Measurements from ENCODE around the gene PRDM15.

DNA sequence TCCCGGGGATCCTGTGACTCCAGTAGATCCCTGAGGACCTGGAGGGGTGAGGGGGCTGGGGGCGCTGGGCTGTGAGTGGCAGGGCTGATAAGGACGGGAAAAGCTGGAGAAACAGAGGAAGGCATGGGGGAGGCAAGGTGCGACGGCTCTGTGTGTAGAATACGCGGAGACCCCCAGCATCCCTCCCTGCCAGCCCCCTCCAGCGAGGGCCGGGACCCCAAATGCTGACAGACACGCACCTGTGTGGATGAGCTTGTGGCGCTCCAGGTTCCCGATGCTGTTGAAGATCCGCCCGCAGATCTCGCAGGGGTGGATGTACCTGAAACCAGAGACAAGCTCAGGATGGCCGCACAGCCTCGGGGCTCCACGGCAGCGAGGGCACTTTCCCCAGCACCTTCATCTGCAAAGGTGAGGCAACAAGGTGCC is 59.3 kb downstream of the PRDM15 start:
- TF ChIP-seq, protein P1, sequence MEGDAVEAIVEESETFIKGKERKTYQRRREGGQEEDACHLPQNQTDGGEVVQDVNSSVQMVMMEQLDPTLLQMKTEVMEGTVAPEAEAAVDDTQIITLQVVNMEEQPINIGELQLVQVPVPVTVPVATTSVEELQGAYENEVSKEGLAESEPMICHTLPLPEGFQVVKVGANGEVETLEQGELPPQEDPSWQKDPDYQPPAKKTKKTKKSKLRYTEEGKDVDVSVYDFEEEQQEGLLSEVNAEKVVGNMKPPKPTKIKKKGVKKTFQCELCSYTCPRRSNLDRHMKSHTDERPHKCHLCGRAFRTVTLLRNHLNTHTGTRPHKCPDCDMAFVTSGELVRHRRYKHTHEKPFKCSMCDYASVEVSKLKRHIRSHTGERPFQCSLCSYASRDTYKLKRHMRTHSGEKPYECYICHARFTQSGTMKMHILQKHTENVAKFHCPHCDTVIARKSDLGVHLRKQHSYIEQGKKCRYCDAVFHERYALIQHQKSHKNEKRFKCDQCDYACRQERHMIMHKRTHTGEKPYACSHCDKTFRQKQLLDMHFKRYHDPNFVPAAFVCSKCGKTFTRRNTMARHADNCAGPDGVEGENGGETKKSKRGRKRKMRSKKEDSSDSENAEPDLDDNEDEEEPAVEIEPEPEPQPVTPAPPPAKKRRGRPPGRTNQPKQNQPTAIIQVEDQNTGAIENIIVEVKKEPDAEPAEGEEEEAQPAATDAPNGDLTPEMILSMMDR (IDR thresholded peaks at IDR 0.05): no peak
- TF ChIP-seq POLR2AphosphoS5 (IDR thresholded peaks at IDR 0.05; ENCODE audit: low read depth, low read length): no peak
- TF ChIP-seq SIN3A (IDR thresholded peaks at IDR 0.05; ENCODE audit: borderline replicate concordance, insufficient read depth, low read depth, low read length): no peak
- TF ChIP-seq TCF7L2 (IDR thresholded peaks at IDR 0.05; ENCODE audit: low read depth, low read length): no peak
